ENCODE results near the gene SERTAD3.

The SERTAD3 gene

GRCh38 chr19:40472516-40472915 is 28.4 kb upstream of the SERTAD3 start:
- TF ChIP-seq, protein P1, sequence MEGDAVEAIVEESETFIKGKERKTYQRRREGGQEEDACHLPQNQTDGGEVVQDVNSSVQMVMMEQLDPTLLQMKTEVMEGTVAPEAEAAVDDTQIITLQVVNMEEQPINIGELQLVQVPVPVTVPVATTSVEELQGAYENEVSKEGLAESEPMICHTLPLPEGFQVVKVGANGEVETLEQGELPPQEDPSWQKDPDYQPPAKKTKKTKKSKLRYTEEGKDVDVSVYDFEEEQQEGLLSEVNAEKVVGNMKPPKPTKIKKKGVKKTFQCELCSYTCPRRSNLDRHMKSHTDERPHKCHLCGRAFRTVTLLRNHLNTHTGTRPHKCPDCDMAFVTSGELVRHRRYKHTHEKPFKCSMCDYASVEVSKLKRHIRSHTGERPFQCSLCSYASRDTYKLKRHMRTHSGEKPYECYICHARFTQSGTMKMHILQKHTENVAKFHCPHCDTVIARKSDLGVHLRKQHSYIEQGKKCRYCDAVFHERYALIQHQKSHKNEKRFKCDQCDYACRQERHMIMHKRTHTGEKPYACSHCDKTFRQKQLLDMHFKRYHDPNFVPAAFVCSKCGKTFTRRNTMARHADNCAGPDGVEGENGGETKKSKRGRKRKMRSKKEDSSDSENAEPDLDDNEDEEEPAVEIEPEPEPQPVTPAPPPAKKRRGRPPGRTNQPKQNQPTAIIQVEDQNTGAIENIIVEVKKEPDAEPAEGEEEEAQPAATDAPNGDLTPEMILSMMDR (IDR thresholded peaks at IDR 0.05; ENCODE audit: insufficient read depth, missing control alignments) = no peak
- DNase-seq (ENCODE audit: insufficient read length, low spot score) (no peak), FAIRE-seq (no peak)

DNA sequence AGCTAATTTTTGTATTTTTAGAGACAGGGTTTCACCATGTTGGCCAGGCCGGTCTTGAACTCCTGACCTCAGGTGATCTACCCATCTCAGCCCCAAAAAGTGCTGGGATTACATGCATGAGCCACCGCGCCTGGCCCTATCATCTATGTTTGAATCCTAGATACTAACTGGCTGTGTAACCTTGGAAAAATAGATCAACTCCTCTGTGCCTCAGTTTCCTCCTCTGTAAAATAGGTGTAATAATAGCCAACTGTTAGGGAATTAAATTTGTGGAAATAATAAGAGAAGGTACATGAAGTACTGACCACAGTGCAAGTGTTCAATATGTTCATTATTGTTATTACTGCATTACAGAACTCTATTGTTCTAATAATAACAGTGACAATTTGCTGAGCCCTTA is 27.0 kb upstream of the SERTAD3 start:
- FAIRE-seq (no peak), DNase-seq (ENCODE audit: insufficient read length, low spot score) (no peak)
- TF ChIP-seq, protein P1 (IDR thresholded peaks at IDR 0.05; ENCODE audit: insufficient read depth, missing control alignments) = no peak

DNA sequence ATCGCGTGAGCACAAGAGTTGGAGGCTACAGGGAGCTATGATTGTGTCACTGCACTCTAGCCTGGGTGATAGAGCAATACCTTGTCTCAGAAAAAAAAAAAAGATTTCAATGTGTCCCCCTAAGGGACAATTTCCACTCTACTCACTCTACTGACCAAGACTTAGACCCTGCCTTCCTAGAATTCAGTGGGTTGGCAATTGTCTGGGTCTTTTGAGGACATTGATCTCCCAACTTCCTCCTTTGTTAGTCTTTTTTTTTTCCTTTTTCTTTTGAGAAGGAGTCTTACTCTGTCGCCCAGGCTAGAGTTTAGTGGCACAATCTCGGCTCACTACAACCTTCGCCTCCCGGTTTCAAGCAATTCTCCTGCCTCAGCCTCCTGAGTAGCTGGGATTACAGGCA is 24.9 kb upstream of the SERTAD3 start:
- no peak for DNase-seq (ENCODE audit: insufficient read length, low spot score)
- TF ChIP-seq, protein P1 (IDR thresholded peaks at IDR 0.05; ENCODE audit: insufficient read depth, missing control alignments) = no peak
- no peak for FAIRE-seq

DNA sequence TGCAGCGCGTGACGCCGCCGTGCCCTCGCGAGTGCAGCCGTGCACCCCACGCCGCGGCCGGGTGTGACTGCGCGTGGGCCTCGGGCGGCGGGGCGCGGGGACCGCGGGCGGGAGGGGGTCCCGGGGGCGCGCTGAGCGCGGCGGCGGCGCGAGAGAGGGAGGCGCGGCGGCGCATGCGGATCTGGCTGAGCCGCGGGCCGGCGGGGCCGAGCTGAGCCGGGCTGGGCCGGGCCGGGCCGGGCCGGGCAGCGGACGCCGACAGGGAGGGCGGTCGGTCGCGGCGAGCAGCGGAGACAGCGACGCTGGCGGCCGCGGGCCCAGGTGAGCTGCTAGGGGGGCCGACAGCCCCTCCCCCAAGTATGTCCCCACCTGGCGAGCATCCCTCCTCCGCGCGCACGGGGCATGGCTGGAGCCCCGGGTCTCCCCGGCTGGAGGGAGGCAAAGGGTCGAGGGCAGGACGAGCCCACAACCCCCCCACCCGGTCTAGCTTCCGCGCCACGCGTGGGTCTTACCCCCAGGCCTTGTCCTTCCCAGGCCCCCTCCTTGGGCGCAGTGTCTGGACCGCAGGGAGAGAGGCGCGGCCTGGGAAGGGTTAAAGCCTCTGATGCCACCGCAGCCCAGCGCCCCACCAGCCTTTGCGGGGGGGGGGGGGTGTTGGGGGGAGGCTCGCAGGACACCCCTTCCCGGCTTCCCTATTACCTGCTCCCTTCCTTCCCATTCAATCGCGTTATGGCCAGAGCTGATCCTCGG is 23.0 kb upstream of the SERTAD3 start, which contains the start of gene SPTBN4:
Gene SPTBN4, plus strand, starts transcription at position 17 of the 750 bp plus-strand sequence. CDS start 5,621 bp downstream, outside the sequence.
- FAIRE-seq = no peak
- DNase-seq (ENCODE audit: insufficient read length, low spot score) = no peak
- TF ChIP-seq, protein P1 (IDR thresholded peaks at IDR 0.05; ENCODE audit: insufficient read depth, missing control alignments) = no peak

GRCh38 chr19:40466219-40466984 is 22.3 kb upstream of the SERTAD3 start:
- DNase-seq (ENCODE audit: insufficient read length, low spot score) = no peak
- TF ChIP-seq, protein P1 (IDR thresholded peaks at IDR 0.05; ENCODE audit: insufficient read depth, missing control alignments) = no peak
- no peak for FAIRE-seq

GRCh38 chr19:40465557-40466218 is 21.6 kb upstream of the SERTAD3 start, which contains the start of gene BLVRB:
Gene BLVRB, minus strand, starts transcription at chr19:40465745. Its CDS starts 57 bp downstream, at chr19:40465688.
- FAIRE-seq = no peak
- TF ChIP-seq, protein P1 (IDR thresholded peaks at IDR 0.05; ENCODE audit: insufficient read depth, missing control alignments) = no peak

More at GRCh38 chr19:40465557-40466218, 21.6 kb upstream of the SERTAD3 start, which contains the start of gene BLVRB:
- peak; percentile 87 for DNase-seq (ENCODE audit: insufficient read length, low spot score)
